G401.6 (cell line): ENCODE results near the gene VWA1.
"Not testable (repeated sequence)": the region's sequence is repeated elsewhere in the genome, so short reads cannot be mapped to it uniquely, and the experiment has no call there.

ENCODE experiments used
- FAIRE-seq: peaks from 2 replicates; lab custom pipeline; 2012; peaks lifted over from hg19 to GRCh38; lab: Jason Lieb, UNC

The VWA1 gene

GRCh38 chr1:1459156-1459555 is 23.7 kb downstream of the VWA1 start:
- not testable (repeated sequence) for FAIRE-seq

- FAIRE-seq = not testable (repeated sequence)
These were observed 24.2 kb downstream of the VWA1 start for GRCh38 chr1:1459711-1460110.

GRCh38 chr1:1460540-1461130 is 25.1 kb downstream of the VWA1 start:
- FAIRE-seq = no peak

GRCh38 chr1:1461721-1462317 is 26.3 kb downstream of the VWA1 start:
- no peak for FAIRE-seq

GRCh38 chr1:1462318-1462966 is 27.0 kb downstream of the VWA1 start:
- FAIRE-seq = no peak

- FAIRE-seq = no peak
These were observed 27.8 kb downstream of the VWA1 start for GRCh38 chr1:1463312-1463711.

- FAIRE-seq = not testable (repeated sequence)
These were observed 32.9 kb downstream of the VWA1 start for GRCh38 chr1:1468196-1468985.

GRCh38 chr1:1470626-1471388 is 35.3 kb downstream of the VWA1 start:
- FAIRE-seq = no peak

GRCh38 chr1:1471389-1472052 is 36.0 kb downstream of the VWA1 start, which contains the start of gene ATAD3B:
ATAD3B (plus strand) TSS chr1:1471765; CDS start chr1:1471885, 120 bp downstream.
- peak; percentile 58 for FAIRE-seq

- not testable (repeated sequence) for FAIRE-seq
These were observed 36.8 kb downstream of the VWA1 start for GRCh38 chr1:1472053-1472876.

- FAIRE-seq = not testable (repeated sequence)
These were observed 40.5 kb downstream of the VWA1 start for GRCh38 chr1:1476011-1476410.

GRCh38 chr1:1477206-1477605 is 41.7 kb downstream of the VWA1 start:
- FAIRE-seq = no peak

- FAIRE-seq = no peak
These were observed 44.3 kb downstream of the VWA1 start for GRCh38 chr1:1479547-1480487.

- not testable (repeated sequence) for FAIRE-seq
These were observed 45.0 kb downstream of the VWA1 start for GRCh38 chr1:1480488-1480867.

GRCh38 chr1:1481811-1482210 is 46.3 kb downstream of the VWA1 start:
- FAIRE-seq = not testable (repeated sequence)

GRCh38 chr1:1482856-1483255 is 47.4 kb downstream of the VWA1 start:
- no peak for FAIRE-seq

GRCh38 chr1:1483714-1484113 is 48.2 kb downstream of the VWA1 start:
- FAIRE-seq = no peak

- not testable (repeated sequence) for FAIRE-seq
These were observed 49.7 kb downstream of the VWA1 start for GRCh38 chr1:1484976-1485750.
